K562 (cell line): ENCODE measurements around the gene CUX1. TPM values are rescaled to one million over a fixed set of nuclear protein-coding genes. Genes with fewer than 3 reads are reported as not detected.
A peak's percentile ranks its signal among the peaks of the same experiment; 100 is the strongest.

ENCODE experiments used
- DDX20 ChIP-seq: fragments of 450-650 bp; IDR thresholded peaks from 2 replicates; pipeline ENCODE4 v1.6.1; 2016; ENCODE audit warnings: missing genetic modification characterization, low read depth, mild to moderate bottlenecking, missing compliant biosample characterization, moderate library complexity
- EGR1 ChIP-seq: fragments of 450-650 bp; conservative IDR thresholded peaks from 2 replicates; pipeline ENCODE4 v1.6.1; 2017; ENCODE audit warnings: mild to moderate bottlenecking
- FOXK2 ChIP-seq, 2 experiments: fragments of 450-650 bp; IDR thresholded peaks in 1 of 2; conservative IDR thresholded peaks in 1 of 2; 2 replicates each; pipeline ENCODE4 v1.6.1; 2016; ENCODE audit warnings: low read depth in 2 of 2, mild to moderate bottlenecking in 1 of 2
- FOXP1 ChIP-seq: sonication (generic); formaldehyde crosslinking; IDR thresholded peaks from 2 replicates; pipeline ENCODE4 v1.8.0; 2022; ENCODE audit warnings: mild to moderate bottlenecking, missing genetic modification reagents
- GMEB1 ChIP-seq: fragments of 250-450 bp; sonication (Bioruptor Pico); IDR thresholded peaks from 2 replicates; pipeline ENCODE4 v1.4.0; 2020; ENCODE audit warnings: mild to moderate bottlenecking
- HIVEP1 ChIP-seq: fragments of 250-450 bp; sonication (Bioruptor Pico); IDR thresholded peaks from 2 replicates; pipeline ENCODE4 v1.4.0; 2020; ENCODE audit warnings: mild to moderate bottlenecking
- ILK ChIP-seq: fragments of 450-650 bp; IDR thresholded peaks from 2 replicates; pipeline ENCODE4 v1.6.1; 2016; ENCODE audit warnings: missing genetic modification characterization, low read depth, mild to moderate bottlenecking, missing compliant biosample characterization, moderate library complexity, borderline replicate concordance
- MED1 ChIP-seq: sonication (generic); formaldehyde crosslinking; IDR thresholded peaks from 2 replicates; pipeline ENCODE4 v1.8.1; 2023; ENCODE audit warnings: missing genetic modification reagents, borderline replicate concordance
- MTA2 ChIP-seq: fragments of 450-650 bp; IDR thresholded peaks from 2 replicates; pipeline ENCODE4 v1.6.1; 2016; ENCODE audit warnings: low read depth
- NCOA6 ChIP-seq: fragments of 450-650 bp; IDR thresholded peaks from 2 replicates; pipeline ENCODE4 v1.6.1; 2017; ENCODE audit warnings: mild to moderate bottlenecking
- RAD21 ChIP-seq, 2 experiments: fragments of 250-450 bp in 1 of 2; fragments of 450-650 bp in 1 of 2; sonication (Bioruptor Pico) in 1 of 2; formaldehyde crosslinking in 1 of 2; IDR thresholded peaks in 1 of 2; conservative IDR thresholded peaks in 1 of 2; 2 replicates each; pipeline versions ENCODE4 v1.4.0 to v1.8.0; 2020 to 2022; ENCODE audit warnings: mild to moderate bottlenecking in 2 of 2, moderate library complexity in 1 of 2
- SMAD2 ChIP-seq: fragments of 150-350 bp; IDR thresholded peaks from 2 replicates; pipeline ENCODE4 v1.6.1; 2014; ENCODE audit warnings: low read depth, mild to moderate bottlenecking, low read length
- STAG1 ChIP-seq: sonication (generic); formaldehyde crosslinking; IDR thresholded peaks from 2 replicates; pipeline ENCODE4 v1.5.0; 2020; ENCODE audit warnings: missing genetic modification reagents, borderline replicate concordance
- ZBTB5 ChIP-seq: fragments of 450-650 bp; IDR thresholded peaks from 2 replicates; pipeline ENCODE4 v1.6.1; 2017; ENCODE audit warnings: antibody characterized with exemption
- ZNF766 ChIP-seq: fragments of 200-800 bp; sonication (Bioruptor generic); conservative IDR thresholded peaks from 2 replicates; pipeline ENCODE4 v1.6.1; 2016; ENCODE audit warnings: missing genetic modification characterization, missing compliant biosample characterization
- ZNF778 ChIP-seq: fragments of 450-650 bp; formaldehyde crosslinking; IDR thresholded peaks from 2 replicates; pipeline ENCODE4 v1.4.0; 2020; ENCODE audit warnings: mild to moderate bottlenecking, moderate library complexity
- ZZZ3 ChIP-seq: fragments of 450-650 bp; IDR thresholded peaks from 2 replicates; pipeline ENCODE4 v1.6.1; 2016; ENCODE audit warnings: antibody characterized with exemption, mild to moderate bottlenecking, moderate library complexity
- polyA plus RNA-seq, 8 experiments: library from polyadenylated mRNA; depleted of rRNA in 4 of 8; stranded (reverse) in 5 of 8; unstranded in 3 of 8; fragments of >200 nt; fragmentation: Nextera tagmentation in 2 of 8; fragmentation: Illumina TruSeq in 1 of 8; extraction: Ambion mirVana in 2 of 8; extraction: Trizol in 1 of 8; gene quantifications; 2 replicates each; pipeline versions ENCODE4 v1.2.1 to v1.2.3, GENCODE V29; 2011 to 2014; ENCODE audit warnings: inconsistent platforms in 1 of 8, missing spikeins in 1 of 8
- total RNA-seq, 7 experiments: library from RNA; depleted of rRNA in 6 of 7; stranded (reverse); fragments of >200 nt in 6 of 7; fragmentation: Illumina TruSeq in 2 of 7; extraction: Trizol in 2 of 7; gene quantifications; 2 replicates each; pipeline versions ENCODE4 v1.2.1 to v1.2.3, GENCODE V29; 2011 to 2021; ENCODE audit warnings: low replicate concordance in 1 of 7
- TF ChIP-seq, protein P1 (sequence below): sonication (generic); formaldehyde crosslinking; IDR thresholded peaks from 2 replicates; pipeline ENCODE4 v1.8.0; 2023; ENCODE audit warnings: mild to moderate bottlenecking, missing genetic modification reagents
- TF ChIP-seq, protein P2 (sequence below): sonication (generic); IDR thresholded peaks from 2 replicates; pipeline ENCODE4 v1.6.1; 2016

CUX1 gene
- total and polyA plus RNA-seq, 9 of the 15 experiments (the other 6 are each of a cell fraction or from before 2014, with no cell fraction given), result 3.6 to 55.3 (median 25.2) TPM

DNA sequence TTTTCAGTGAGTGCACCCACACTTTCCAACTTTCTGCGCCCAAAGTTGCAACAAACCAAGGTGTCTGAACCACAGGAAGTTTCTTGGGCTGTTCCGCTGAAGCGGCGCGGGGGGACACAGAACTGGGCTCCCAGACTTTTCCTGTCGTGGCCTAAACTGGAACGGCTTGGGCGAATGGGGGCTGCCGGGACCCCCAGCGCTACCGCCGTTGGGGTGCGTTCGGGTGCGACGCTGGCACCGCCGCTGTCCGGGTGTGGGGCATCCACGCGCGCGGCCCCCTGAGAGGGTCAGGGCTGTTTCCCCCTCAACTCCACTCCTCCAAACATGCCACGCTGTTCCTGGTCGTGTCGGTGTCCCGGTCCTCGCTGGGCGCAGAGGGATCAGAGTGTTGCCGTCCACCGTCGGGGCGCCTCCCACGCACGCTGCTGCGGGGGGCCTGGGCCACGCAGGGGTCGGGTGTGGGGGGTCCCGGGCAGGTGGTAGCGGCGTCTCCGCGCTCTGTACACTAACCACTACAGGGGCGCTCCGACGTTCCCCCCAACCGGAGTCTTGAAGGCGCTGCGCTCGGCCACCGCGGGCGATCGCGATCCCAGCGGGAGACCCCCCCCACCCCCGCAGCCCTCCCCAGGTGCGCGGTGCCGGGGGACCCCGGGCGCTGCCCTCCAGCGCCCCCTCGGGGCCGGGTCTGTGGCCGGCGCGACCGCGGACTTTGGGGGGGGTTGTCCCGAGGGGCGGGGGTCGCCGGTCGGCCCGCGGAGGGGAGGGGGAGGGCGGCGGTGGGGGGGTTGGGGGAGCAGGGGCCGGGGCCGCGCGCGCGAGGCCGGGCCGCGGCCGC, 2.2 kb upstream of the CUX1 start (continued):
- TF ChIP-seq, protein P1, sequence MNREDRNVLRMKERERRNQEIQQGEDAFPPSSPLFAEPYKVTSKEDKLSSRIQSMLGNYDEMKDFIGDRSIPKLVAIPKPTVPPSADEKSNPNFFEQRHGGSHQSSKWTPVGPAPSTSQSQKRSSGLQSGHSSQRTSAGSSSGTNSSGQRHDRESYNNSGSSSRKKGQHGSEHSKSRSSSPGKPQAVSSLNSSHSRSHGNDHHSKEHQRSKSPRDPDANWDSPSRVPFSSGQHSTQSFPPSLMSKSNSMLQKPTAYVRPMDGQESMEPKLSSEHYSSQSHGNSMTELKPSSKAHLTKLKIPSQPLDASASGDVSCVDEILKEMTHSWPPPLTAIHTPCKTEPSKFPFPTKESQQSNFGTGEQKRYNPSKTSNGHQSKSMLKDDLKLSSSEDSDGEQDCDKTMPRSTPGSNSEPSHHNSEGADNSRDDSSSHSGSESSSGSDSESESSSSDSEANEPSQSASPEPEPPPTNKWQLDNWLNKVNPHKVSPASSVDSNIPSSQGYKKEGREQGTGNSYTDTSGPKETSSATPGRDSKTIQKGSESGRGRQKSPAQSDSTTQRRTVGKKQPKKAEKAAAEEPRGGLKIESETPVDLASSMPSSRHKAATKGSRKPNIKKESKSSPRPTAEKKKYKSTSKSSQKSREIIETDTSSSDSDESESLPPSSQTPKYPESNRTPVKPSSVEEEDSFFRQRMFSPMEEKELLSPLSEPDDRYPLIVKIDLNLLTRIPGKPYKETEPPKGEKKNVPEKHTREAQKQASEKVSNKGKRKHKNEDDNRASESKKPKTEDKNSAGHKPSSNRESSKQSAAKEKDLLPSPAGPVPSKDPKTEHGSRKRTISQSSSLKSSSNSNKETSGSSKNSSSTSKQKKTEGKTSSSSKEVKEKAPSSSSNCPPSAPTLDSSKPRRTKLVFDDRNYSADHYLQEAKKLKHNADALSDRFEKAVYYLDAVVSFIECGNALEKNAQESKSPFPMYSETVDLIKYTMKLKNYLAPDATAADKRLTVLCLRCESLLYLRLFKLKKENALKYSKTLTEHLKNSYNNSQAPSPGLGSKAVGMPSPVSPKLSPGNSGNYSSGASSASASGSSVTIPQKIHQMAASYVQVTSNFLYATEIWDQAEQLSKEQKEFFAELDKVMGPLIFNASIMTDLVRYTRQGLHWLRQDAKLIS, result no peak
- no peak for TF ChIP-seq HIVEP1 (CRISPR knock-in tag)
- TF ChIP-seq FOXP1 (CRISPR knock-in tag), result no peak
- TF ChIP-seq DDX20 (tag), result no peak
- peak in 1 of 2 experiments; percentile 70; a peak in 2 of 4 replicates for TF ChIP-seq FOXK2 (conservative IDR thresholded peaks at IDR 0.05 in 1 of 2, IDR thresholded peaks at IDR 0.05 in 1 of 2; ENCODE audit: low read depth in 2 of 2)
- TF ChIP-seq ILK (tag), result no peak
- TF ChIP-seq STAG1 (CRISPR knock-in tag), result no peak
- TF ChIP-seq ZZZ3, result no peak
- TF ChIP-seq, protein P2, sequence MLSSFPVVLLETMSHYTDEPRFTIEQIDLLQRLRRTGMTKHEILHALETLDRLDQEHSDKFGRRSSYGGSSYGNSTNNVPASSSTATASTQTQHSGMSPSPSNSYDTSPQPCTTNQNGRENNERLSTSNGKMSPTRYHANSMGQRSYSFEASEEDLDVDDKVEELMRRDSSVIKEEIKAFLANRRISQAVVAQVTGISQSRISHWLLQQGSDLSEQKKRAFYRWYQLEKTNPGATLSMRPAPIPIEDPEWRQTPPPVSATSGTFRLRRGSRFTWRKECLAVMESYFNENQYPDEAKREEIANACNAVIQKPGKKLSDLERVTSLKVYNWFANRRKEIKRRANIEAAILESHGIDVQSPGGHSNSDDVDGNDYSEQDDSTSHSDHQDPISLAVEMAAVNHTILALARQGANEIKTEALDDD, result no peak
- TF ChIP-seq NCOA6, result peak; percentile 85
- peak; percentile 91 for TF ChIP-seq EGR1
- no peak for TF ChIP-seq ZBTB5
- TF ChIP-seq ZNF766, result no peak
- TF ChIP-seq MED1 (CRISPR knock-in tag), result no peak
- peak; percentile 43 for TF ChIP-seq MTA2
- no peak for TF ChIP-seq SMAD2
- no peak for TF ChIP-seq ZNF778 (CRISPR knock-in tag)
- peak; percentile 5 to 26; a peak in 1 of 4 replicates for TF ChIP-seq RAD21 (CRISPR knock-in tag; conservative IDR thresholded peaks at IDR 0.05 in 1 of 2, IDR thresholded peaks at IDR 0.05 in 1 of 2)
- 0 out of 2 replicates have a peak, but pooled peaks have one; percentile 58 for TF ChIP-seq GMEB1 (CRISPR knock-in tag)
